Activated naive CD8-positive, alpha-beta T cell treated with anti-CD3 and anti-CD28 coated beads for 36 hours (primary cell): ENCODE results near the gene TAB3. TPM values are rescaled to one million over a fixed set of nuclear protein-coding genes. Genes with fewer than 3 reads are reported as not detected.
A peak's percentile ranks its signal among the peaks of the same experiment; 100 is the strongest.

ENCODE experiments used
- DNase-seq: peaks from one replicate; pipeline ENCODE4 v3.0.0; 2021
- H3K27ac Mint-ChIP-seq: one replicate; pipeline ENCODE4 v1.8.0; 2022; ENCODE audit warnings: mild to moderate bottlenecking, moderate library complexity, mixed read lengths
- H3K27me3 Mint-ChIP-seq: one replicate; pipeline ENCODE4 v1.8.0; 2022; ENCODE audit warnings: mild to moderate bottlenecking, mixed read lengths
- H3K36me3 Mint-ChIP-seq: one replicate; pipeline ENCODE4 v1.8.0; 2021; ENCODE audit warnings: mild to moderate bottlenecking, mixed read lengths
- H3K4me1 Mint-ChIP-seq: one replicate; pipeline ENCODE4 v1.8.0; 2021; ENCODE audit warnings: mixed read lengths
- H3K4me3 Mint-ChIP-seq: one replicate; pipeline ENCODE4 v1.8.0; 2022; ENCODE audit warnings: mild to moderate bottlenecking, moderate library complexity, mixed read lengths
- H3K9me3 Mint-ChIP-seq: one replicate; pipeline ENCODE4 v1.8.0; 2022; ENCODE audit warnings: mixed read lengths
- total RNA-seq, 2 experiments: library from RNA; stranded (reverse); gene quantifications; one replicate each; pipeline ENCODE4 v1.2.3, GENCODE V29; 2021

The TAB3 gene
- total RNA-seq, 2 experiments from 2014 or later = 23.0 to 25.0 TPM

DNA sequence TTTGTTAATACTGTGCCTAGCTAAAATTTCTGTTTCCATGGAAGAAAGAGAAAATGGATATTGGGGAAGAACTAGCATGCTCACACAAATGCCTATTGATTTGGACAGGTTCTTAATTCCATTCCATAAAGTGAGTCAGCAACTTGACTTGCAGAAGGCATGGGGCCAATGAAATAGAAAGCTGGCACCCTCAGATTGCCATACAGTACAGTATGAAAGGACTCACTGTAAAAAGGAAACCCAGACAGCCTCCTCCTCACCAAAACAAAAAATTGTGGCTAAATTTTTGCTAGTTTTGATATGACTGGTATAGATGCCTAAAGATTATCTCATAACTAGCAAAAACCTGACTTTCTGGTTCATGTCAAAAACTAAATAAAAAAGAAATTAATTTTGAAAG, 11.2 kb upstream of the TAB3 start:
- Mint-ChIP-seq H3K27ac (no peak overlapping the region), H3K9me3 (no peaks in the 10 kb centered on the region), H3K4me3 (no peak overlapping the region), H3K27me3 (peaks cover 4% of the 10 kb centered on the region), H3K36me3 (no peaks in the 10 kb centered on the region), H3K4me1 (peaks cover 3% of the 10 kb centered on the region)
- no peak for DNase-seq

DNA sequence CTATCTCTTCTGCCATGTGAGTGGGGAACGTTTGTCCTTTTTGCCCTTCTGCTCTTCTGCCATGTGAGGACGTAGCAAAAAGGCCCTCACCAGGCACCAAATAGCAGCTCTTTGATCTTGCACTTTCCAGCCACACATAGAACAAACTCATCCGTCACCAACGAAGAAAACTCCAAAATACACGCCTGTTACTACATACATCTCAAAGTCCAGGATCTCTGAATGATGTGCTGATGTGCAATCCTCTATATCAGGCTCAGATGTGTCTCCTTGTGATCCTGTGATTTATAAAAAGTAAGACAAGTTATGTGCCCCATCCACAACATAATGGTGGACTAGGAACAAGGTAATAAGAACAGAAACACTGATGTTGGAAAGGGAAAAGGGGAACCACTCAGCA, 9.8 kb upstream of the TAB3 start:
- no peak overlapping the region for H3K27ac Mint-ChIP-seq
- H3K4me3 Mint-ChIP-seq = no peak overlapping the region
- no peaks in the 10 kb centered on the region for H3K9me3 Mint-ChIP-seq

DNA sequence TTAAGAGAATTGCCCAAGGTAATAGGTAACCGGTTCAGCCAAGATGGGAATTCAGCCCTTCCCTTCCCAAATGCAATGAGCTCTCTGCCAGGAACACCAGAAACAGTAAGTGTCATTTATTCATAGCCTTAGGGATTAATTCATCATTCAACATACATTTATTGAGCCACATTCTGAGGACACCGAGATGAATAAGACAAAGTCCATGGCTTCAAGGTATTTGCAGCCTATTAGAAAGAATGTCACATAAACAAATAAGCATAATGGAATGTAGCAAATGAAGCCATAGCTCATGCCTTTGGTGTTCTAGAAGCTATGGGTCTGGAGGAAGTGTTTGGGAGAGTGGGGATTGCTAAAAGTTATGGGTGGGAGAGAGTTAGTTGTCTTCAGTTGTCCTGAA, 6.3 kb upstream of the TAB3 start:
- no peaks in the 10 kb centered on the region for H3K9me3 Mint-ChIP-seq
- H3K36me3 Mint-ChIP-seq = no peaks in the 10 kb centered on the region

More for the DNA sequence above, 9.8 kb upstream of the TAB3 start:
- DNase-seq = no peak
- H3K27me3 Mint-ChIP-seq = peaks cover 4% of the 10 kb centered on the region
- H3K36me3 Mint-ChIP-seq = no peaks in the 10 kb centered on the region
- H3K4me1 Mint-ChIP-seq = peaks cover 3% of the 10 kb centered on the region

GRCh38 chrX:30893206-30893605, 4.2 kb upstream of the TAB3 start:
- Mint-ChIP-seq H3K27ac (no peak overlapping the region), H3K36me3 (no peaks in the 10 kb centered on the region), H3K27me3 (no peaks in the 10 kb centered on the region), H3K4me3 (no peak overlapping the region), H3K4me1 (peaks cover 2% of the 10 kb centered on the region), H3K9me3 (no peaks in the 10 kb centered on the region)
- DNase-seq = no peak

More for the DNA sequence above, 6.3 kb upstream of the TAB3 start:
- H3K4me3 Mint-ChIP-seq = no peak overlapping the region
- H3K27ac Mint-ChIP-seq = no peak overlapping the region
- no peak for DNase-seq
- H3K4me1 Mint-ChIP-seq = peaks cover 5% of the 10 kb centered on the region
- H3K27me3 Mint-ChIP-seq = peaks cover 4% of the 10 kb centered on the region

DNA sequence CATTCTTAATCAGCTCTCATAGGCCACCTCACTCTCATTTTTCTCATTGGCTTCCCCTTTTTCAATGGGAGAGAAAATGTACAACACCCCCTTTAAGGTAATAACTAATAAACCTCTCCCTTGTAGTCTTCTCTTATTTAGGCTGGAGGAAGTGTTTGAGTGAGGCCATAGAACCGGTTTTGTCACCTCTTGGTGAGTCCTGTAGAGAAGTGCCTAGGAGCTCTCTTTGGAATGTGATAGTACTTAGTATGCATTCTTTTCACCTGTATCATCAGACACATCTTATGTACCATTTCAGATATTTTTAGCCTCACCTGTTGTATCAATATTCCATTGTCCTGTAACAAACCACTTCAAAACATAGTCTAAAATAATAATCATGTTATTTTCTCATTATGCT, 3.5 kb upstream of the TAB3 start:
- no peak for DNase-seq
- Mint-ChIP-seq H3K4me3 (no peak overlapping the region), H3K36me3 (no peaks in the 10 kb centered on the region), H3K27ac (no peak overlapping the region), H3K4me1 (peaks cover 4% of the 10 kb centered on the region), H3K27me3 (no peaks in the 10 kb centered on the region), H3K9me3 (no peaks in the 10 kb centered on the region)

GRCh38 chrX:30888526-30889146, 418 bp downstream of the TAB3 start:
- Mint-ChIP-seq H3K27ac (peak overlapping the region; percentile 85), H3K9me3 (no peaks in the 10 kb centered on the region), H3K4me3 (peak overlapping the region; percentile 85), H3K27me3 (no peaks in the 10 kb centered on the region), H3K36me3 (peaks cover 7% of the 10 kb centered on the region), H3K4me1 (peaks cover 22% of the 10 kb centered on the region)
- DNase-seq = peak; percentile 36

- no peaks in the 10 kb centered on the region for H3K27me3 Mint-ChIP-seq
- peaks cover 27% of the 10 kb centered on the region for H3K4me1 Mint-ChIP-seq
- H3K36me3 Mint-ChIP-seq = peaks cover 7% of the 10 kb centered on the region
- H3K4me3 Mint-ChIP-seq = peak overlapping the region; percentile 85
- H3K27ac Mint-ChIP-seq = peak overlapping the region; percentile 85
- H3K9me3 Mint-ChIP-seq = no peaks in the 10 kb centered on the region
- DNase-seq = peak; percentile 42
Observed at GRCh38 chrX:30887721-30888120, 1.3 kb downstream of the TAB3 start.

DNA sequence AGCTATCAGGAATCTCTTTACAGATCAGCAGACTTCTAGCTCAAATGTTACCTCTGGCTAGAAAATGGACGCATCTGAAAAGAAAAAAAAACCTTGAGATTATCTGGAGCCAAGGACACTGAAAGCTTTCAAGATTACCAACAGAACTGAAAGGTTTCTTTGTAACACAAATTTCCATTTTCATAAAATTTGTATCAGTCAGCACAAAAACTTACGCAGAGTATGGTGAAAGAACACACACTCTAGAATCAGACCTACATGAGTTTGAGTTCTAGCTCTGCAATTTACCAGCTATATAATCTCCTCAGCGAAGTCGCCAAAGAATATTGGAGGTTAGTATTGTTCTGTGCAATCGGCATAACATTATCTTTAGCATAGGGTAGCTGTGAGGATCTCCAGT, 1.8 kb downstream of the TAB3 start:
- Mint-ChIP-seq H3K27me3 (no peaks in the 10 kb centered on the region), H3K4me3 (peak overlapping the region; percentile 85), H3K4me1 (peaks cover 28% of the 10 kb centered on the region), H3K36me3 (peaks cover 7% of the 10 kb centered on the region), H3K27ac (no peak overlapping the region), H3K9me3 (no peaks in the 10 kb centered on the region)
- no peak for DNase-seq

DNA sequence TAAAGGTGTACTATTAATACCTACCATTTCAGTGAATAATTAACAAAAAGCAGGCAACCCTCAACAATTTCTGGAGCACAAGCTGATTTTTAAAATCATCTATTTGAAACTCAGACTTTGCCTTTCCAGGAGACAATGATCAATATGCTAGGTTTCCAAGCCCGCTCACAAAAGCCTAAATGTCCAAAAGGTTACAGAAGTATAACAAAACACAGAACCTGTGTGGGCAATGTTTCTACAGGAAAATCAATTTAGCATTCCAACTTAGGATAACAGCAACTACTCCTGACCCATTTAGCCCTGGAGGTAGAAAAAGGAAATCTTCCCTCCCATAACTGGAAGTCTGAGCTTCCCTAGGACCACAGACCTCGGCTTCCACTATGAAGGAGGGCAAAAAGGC, 3.9 kb downstream of the TAB3 start:
- no peak overlapping the region for H3K27ac Mint-ChIP-seq
- H3K4me3 Mint-ChIP-seq = no peak overlapping the region
- no peak for DNase-seq
- peaks cover 33% of the 10 kb centered on the region for H3K4me1 Mint-ChIP-seq
- H3K27me3 Mint-ChIP-seq = no peaks in the 10 kb centered on the region
- H3K9me3 Mint-ChIP-seq = no peaks in the 10 kb centered on the region
- peaks cover 7% of the 10 kb centered on the region for H3K36me3 Mint-ChIP-seq

DNA sequence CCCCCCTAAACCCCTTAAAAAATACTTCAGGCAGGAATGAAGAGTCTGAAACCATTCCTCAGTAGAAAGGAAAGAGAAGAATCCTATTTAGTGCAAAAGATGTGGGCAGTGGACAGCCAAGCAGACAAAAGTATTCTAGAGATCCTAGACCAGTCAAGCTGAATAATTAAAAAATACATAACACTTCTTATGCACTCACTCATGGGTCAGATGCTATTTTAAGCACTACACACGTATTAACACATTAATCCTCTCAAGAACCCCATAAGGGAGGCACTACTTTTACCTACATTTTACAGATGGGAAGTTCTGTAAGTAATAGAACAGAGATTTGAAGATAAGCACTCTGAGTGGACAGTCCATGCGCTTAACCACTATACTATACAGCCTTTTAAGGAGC, 5.9 kb downstream of the TAB3 start:
- no peak for DNase-seq

DNA sequence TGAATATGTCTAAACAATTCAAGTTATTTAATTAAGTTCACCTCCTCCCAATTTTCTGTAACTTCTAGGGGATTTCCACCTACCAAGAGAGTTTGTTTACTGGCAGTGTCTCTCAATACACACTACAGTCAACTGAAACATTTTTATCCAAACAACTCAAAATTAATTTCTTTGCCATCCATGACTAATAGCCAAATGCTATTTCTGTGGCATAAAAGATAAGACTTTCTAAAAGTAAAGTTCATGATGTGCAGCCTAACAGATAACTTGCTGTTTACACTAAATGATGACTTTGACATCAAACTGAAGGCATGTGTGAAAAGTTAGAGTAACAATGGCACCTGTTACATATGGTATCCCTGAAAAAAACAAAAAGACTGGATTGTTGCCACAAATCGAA, 7.3 kb downstream of the TAB3 start:
- H3K27me3 Mint-ChIP-seq = no peaks in the 10 kb centered on the region
- no peak overlapping the region for H3K27ac Mint-ChIP-seq
- H3K36me3 Mint-ChIP-seq = peaks cover 7% of the 10 kb centered on the region
- no peaks in the 10 kb centered on the region for H3K9me3 Mint-ChIP-seq
- H3K4me1 Mint-ChIP-seq = peaks cover 38% of the 10 kb centered on the region
- DNase-seq = no peak
- H3K4me3 Mint-ChIP-seq = no peak overlapping the region

More for the DNA sequence above, 5.9 kb downstream of the TAB3 start:
- Mint-ChIP-seq H3K4me3 (no peak overlapping the region), H3K27ac (no peak overlapping the region), H3K27me3 (no peaks in the 10 kb centered on the region), H3K36me3 (peaks cover 7% of the 10 kb centered on the region), H3K4me1 (peaks cover 38% of the 10 kb centered on the region), H3K9me3 (no peaks in the 10 kb centered on the region)

GRCh38 chrX:30881390-30881789, 7.7 kb downstream of the TAB3 start:
- no peak for DNase-seq
- H3K4me3 Mint-ChIP-seq = no peak overlapping the region
- no peak overlapping the region for H3K27ac Mint-ChIP-seq
- peaks cover 37% of the 10 kb centered on the region for H3K4me1 Mint-ChIP-seq
- H3K36me3 Mint-ChIP-seq = peaks cover 7% of the 10 kb centered on the region
- H3K27me3 Mint-ChIP-seq = no peaks in the 10 kb centered on the region
- no peaks in the 10 kb centered on the region for H3K9me3 Mint-ChIP-seq

DNA sequence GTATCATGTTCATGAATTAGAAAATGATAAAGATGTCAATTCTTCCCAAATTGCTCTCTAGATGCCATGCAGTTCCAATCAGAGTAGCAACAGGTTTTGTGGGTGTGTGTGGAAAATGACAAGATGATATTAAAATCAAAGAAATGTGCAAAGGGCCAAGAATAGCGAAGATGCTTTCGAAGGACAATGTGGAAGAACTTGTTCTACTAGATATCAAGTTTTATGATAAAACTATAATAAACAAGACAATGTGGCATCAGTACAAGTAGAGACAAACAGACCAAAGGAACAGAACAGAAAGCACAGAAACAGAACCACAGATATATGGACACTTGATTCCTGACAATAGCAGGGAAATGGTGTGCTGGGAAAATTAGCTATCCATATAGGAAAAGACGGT, 9.0 kb downstream of the TAB3 start:
- Mint-ChIP-seq H3K9me3 (no peaks in the 10 kb centered on the region), H3K27ac (no peak overlapping the region), H3K36me3 (peaks cover 1% of the 10 kb centered on the region), H3K27me3 (no peaks in the 10 kb centered on the region), H3K4me3 (no peak overlapping the region), H3K4me1 (peaks cover 32% of the 10 kb centered on the region)
- no peak for DNase-seq

DNA sequence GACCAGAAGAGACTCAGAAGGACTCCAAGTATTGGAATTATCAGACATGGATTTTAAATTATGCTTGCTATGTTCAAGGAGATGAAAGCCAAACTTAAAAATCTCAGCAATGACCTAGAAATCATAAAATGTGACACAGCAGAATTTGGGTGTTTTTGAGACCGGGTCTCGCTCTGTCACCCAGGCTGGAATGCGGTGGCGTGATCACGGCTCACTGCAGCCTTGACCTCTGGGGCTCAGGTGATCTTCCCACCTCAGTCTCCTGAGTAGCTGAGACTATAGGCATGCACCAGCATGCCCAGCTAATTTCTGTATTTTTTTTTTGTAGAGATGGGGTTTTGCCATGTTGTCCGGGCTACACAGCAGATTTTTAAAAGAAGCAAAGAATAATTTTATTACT, 12.7 kb downstream of the TAB3 start:
- H3K4me1 Mint-ChIP-seq = peaks cover 30% of the 10 kb centered on the region
- H3K27me3 Mint-ChIP-seq = no peaks in the 10 kb centered on the region
- H3K36me3 Mint-ChIP-seq = peaks cover 7% of the 10 kb centered on the region
- no peaks in the 10 kb centered on the region for H3K9me3 Mint-ChIP-seq
- no peak overlapping the region for H3K27ac Mint-ChIP-seq
- no peak overlapping the region for H3K4me3 Mint-ChIP-seq
- DNase-seq = no peak

GRCh38 chrX:30875957-30876356, 13.1 kb downstream of the TAB3 start:
- H3K4me3 Mint-ChIP-seq = no peak overlapping the region
- no peaks in the 10 kb centered on the region for H3K9me3 Mint-ChIP-seq
- DNase-seq = no peak
- no peaks in the 10 kb centered on the region for H3K27me3 Mint-ChIP-seq
- H3K27ac Mint-ChIP-seq = no peak overlapping the region
- peaks cover 7% of the 10 kb centered on the region for H3K36me3 Mint-ChIP-seq
- peaks cover 27% of the 10 kb centered on the region for H3K4me1 Mint-ChIP-seq

DNA sequence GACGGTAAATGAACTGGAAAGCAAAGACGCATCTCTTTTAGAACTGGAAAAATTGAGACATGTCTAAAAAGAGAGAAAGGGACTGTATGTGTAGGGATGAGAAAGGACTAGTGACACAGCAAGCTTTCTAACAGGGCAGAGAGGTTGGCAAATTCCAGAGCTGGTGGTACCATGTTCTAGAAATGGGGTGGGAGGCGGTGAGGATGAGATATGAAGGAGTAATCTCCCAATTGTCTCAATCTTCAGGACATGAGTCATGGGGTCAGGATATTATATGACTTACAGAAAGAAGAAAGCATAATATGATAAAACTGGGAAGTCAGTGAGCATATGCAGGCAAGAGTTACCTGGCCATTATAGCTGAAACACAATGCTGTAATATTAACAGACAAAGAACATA, 14.2 kb downstream of the TAB3 start:
- Mint-ChIP-seq H3K4me1 (peaks cover 22% of the 10 kb centered on the region), H3K9me3 (no peaks in the 10 kb centered on the region), H3K4me3 (no peak overlapping the region), H3K36me3 (peaks cover 7% of the 10 kb centered on the region), H3K27ac (no peak overlapping the region), H3K27me3 (no peaks in the 10 kb centered on the region)
- no peak for DNase-seq
